ENCODE data around the gene FAM156A.
A peak's percentile ranks its signal among the peaks of the same experiment; 100 is the strongest.

The FAM156A gene

GRCh38 chrX:52934704-52935469 is 23.4 kb downstream of the FAM156A start (continued):
- TF ChIP-seq PATZ1 (tag by site-specific recombination; IDR thresholded peaks at IDR 0.05) (peak; percentile 89), ZNF248 (tag by site-specific recombination; IDR thresholded peaks at IDR 0.05) (no peak), ZNF184 (tag by site-specific recombination; IDR thresholded peaks at IDR 0.05) (0 out of 2 replicates have a peak, but pooled peaks have one; percentile 75), ZNF571 (tag by site-specific recombination; IDR thresholded peaks at IDR 0.05) (no peak), ZNF114 (tag by site-specific recombination; IDR thresholded peaks at IDR 0.05) (no peak), ZBTB8A (tag by site-specific recombination; IDR thresholded peaks at IDR 0.05) (0 out of 2 replicates have a peak, but pooled peaks have one; percentile 59), ZNF677 (tag by site-specific recombination; IDR thresholded peaks at IDR 0.05) (peak; percentile 98), ZNF548 (tag by site-specific recombination; IDR thresholded peaks at IDR 0.05) (no peak), HIC1 (tag by site-specific recombination; IDR thresholded peaks at IDR 0.05) (peak; percentile 97), SCRT2 (tag by site-specific recombination; IDR thresholded peaks at IDR 0.05) (no peak), ZNF629 (tag by site-specific recombination; IDR thresholded peaks at IDR 0.05) (peak; percentile 94), ZNF366 (tag by site-specific recombination; conservative IDR thresholded peaks at IDR 0.05) (peak; percentile 74), KLF1 (tag by site-specific recombination; IDR thresholded peaks at IDR 0.05) (peak; percentile 29; the same call in 1 of the 2 replicates), ZNF416 (tag by site-specific recombination; IDR thresholded peaks at IDR 0.05) (no peak), ZNF155 (tag by site-specific recombination; IDR thresholded peaks at IDR 0.05) (no peak), ZNF555 (tag by site-specific recombination; conservative IDR thresholded peaks at IDR 0.05) (no peak), RBAK (tag by site-specific recombination; IDR thresholded peaks at IDR 0.05) (no peak), ZNF747 (tag by site-specific recombination; IDR thresholded peaks at IDR 0.05) (no peak), ZBTB21 (tag by site-specific recombination; IDR thresholded peaks at IDR 0.05) (peak; percentile 79), ZNF398 (tag by site-specific recombination; IDR thresholded peaks at IDR 0.05) (peak; percentile 36; the same call in 1 of the 2 replicates), TSHZ1 (tag by site-specific recombination; IDR thresholded peaks at IDR 0.05; ENCODE audit: borderline replicate concordance) (peak; percentile 72; the same call in 1 of the 2 replicates), ZNF169 (tag by site-specific recombination; IDR thresholded peaks at IDR 0.05) (no peak), KLF10 (tag by site-specific recombination; IDR thresholded peaks at IDR 0.05) (peak; percentile 92), ZNF311 (tag by site-specific recombination; IDR thresholded peaks at IDR 0.05; ENCODE audit: borderline replicate concordance) (no peak), TRIM28 (IDR thresholded peaks at IDR 0.05; ENCODE audit: borderline replicate concordance, low read length) (peak; percentile 86), ZNF174 (tag by site-specific recombination; IDR thresholded peaks at IDR 0.05) (no peak), ZNF561 (tag by site-specific recombination; IDR thresholded peaks at IDR 0.05; ENCODE audit: borderline replicate concordance) (peak; percentile 65; the same call in 1 of the 2 replicates), ZNF639 (tag by site-specific recombination; IDR thresholded peaks at IDR 0.05) (peak; percentile 97)

Data from HEK293 (cell line).